Right lung (tissue), 10 donors: ENCODE data around the gene ALDOA. TPM values are rescaled to one million over a fixed set of nuclear protein-coding genes. Genes with fewer than 3 reads are reported as not detected.
A peak's percentile ranks its signal among the peaks of the same experiment; 100 is the strongest.
"Not testable (repeated sequence)": the region's sequence is repeated elsewhere in the genome, so short reads cannot be mapped to it uniquely, and the experiment has no call there.

Source experiments
- DNase-seq, 2 donors: peaks; one replicate each; pipeline ENCODE4 v3.0.0-alpha.2; 2013
- long read RNA-seq, 8 donors: transcript quantifications; one replicate each; lab custom pipeline, GENCODE V29; 2026
- polyA plus RNA-seq, 5 donors: library from polyadenylated mRNA; unstranded; fragments of 120-200 nt; gene quantifications; one replicate each; pipeline versions ENCODE4 v1.2.1 to v1.2.3, GENCODE V29; 2013; ENCODE audit warnings: inconsistent platforms in 1 of 5, low replicate concordance in 1 of 5; ENCODE audit not compliant: insufficient read length in 5 of 5, insufficient read depth in 1 of 5

The ALDOA gene
- 100 to 1,000 TPM; 251 to 539 (median 362) TPM for polyA plus RNA-seq
- long read RNA-seq, donor 1, transcript ALDOA-209 (9 exons, 1,579 nt), result major isoform, 173 of 254 reads
- long read RNA-seq, donor 1, transcript ALDOA-206 (9 exons, 1,550 nt), result minor isoform, 14 of 254 reads
- long read RNA-seq, donor 1, partial matches to known transcripts, result 56 of 254 reads
- long read RNA-seq, donor 1, other reads (novel, unspliced or antisense), result 0 of 254 reads
- long read RNA-seq, donor 2, transcript ALDOA-209 (9 exons, 1,579 nt), result major isoform, 87 of 94 reads
- long read RNA-seq, donor 2, partial matches to known transcripts, result 0 of 94 reads
- long read RNA-seq, donor 2, other reads (novel, unspliced or antisense), result 0 of 94 reads
- long read RNA-seq, donor 3, transcript ALDOA-209 (9 exons, 1,579 nt), result major isoform, 97 of 108 reads
- long read RNA-seq, donor 3, partial matches to known transcripts, result 0 of 108 reads
- long read RNA-seq, donor 3, other reads (novel, unspliced or antisense), result 0 of 108 reads
- long read RNA-seq, donor 4, transcript ALDOA-206 (9 exons, 1,550 nt), result minor isoform, 15 of 168 reads
- long read RNA-seq, donor 4, transcript ALDOA-209 (9 exons, 1,579 nt), result major isoform, 111 of 168 reads
- long read RNA-seq, donor 4, partial matches to known transcripts, result 36 of 168 reads
- long read RNA-seq, donor 4, other reads (novel, unspliced or antisense), result 0 of 168 reads
- long read RNA-seq, donor 5, transcript ALDOA-206 (9 exons, 1,550 nt), result minor isoform, 6 of 158 reads
- long read RNA-seq, donor 5, transcript ALDOA-209 (9 exons, 1,579 nt), result major isoform, 125 of 158 reads
- long read RNA-seq, donor 5, transcript ALDOA-219 (8 exons, 1,499 nt), result minor isoform, 5 of 158 reads
- long read RNA-seq, donor 5, partial matches to known transcripts, result 18 of 158 reads
- long read RNA-seq, donor 5, other reads (novel, unspliced or antisense), result 0 of 158 reads
- long read RNA-seq, donor 6, transcript ALDOA-206 (9 exons, 1,550 nt), result minor isoform, 18 of 202 reads
- long read RNA-seq, donor 6, transcript ALDOA-219 (8 exons, 1,499 nt), result minor isoform, 7 of 202 reads
- long read RNA-seq, donor 6, transcript ALDOA-209 (9 exons, 1,579 nt), result major isoform, 156 of 202 reads
- long read RNA-seq, donor 6, partial matches to known transcripts, result 15 of 202 reads
- long read RNA-seq, donor 6, other reads (novel, unspliced or antisense), result 0 of 202 reads
- long read RNA-seq, donor 7, transcript ALDOA-209 (9 exons, 1,579 nt), result major isoform, 87 of 96 reads
- long read RNA-seq, donor 7, partial matches to known transcripts, result 0 of 96 reads
- long read RNA-seq, donor 7, other reads (novel, unspliced or antisense), result 0 of 96 reads
- long read RNA-seq, donor 8, transcript ALDOA-209 (9 exons, 1,579 nt), result major isoform, 46 of 51 reads
- long read RNA-seq, donor 8, partial matches to known transcripts, result 0 of 51 reads
- long read RNA-seq, donor 8, other reads (novel, unspliced or antisense), result 0 of 51 reads

- peak; percentile 99 for DNase-seq
Observed at GRCh38 chr16:30065102-30065942, at the start of gene ALDOA. Gene ALDOA, plus strand, starts transcription at chr16:30065760. Its CDS starts 1,138 bp downstream, at chr16:30066898.

GRCh38 chr16:30016555-30017276 is 48.8 kb upstream of the ALDOA start:
- no peak for DNase-seq

- no peak for DNase-seq
Observed at GRCh38 chr16:30017277-30017656, 48.3 kb upstream of the ALDOA start.

DNA sequence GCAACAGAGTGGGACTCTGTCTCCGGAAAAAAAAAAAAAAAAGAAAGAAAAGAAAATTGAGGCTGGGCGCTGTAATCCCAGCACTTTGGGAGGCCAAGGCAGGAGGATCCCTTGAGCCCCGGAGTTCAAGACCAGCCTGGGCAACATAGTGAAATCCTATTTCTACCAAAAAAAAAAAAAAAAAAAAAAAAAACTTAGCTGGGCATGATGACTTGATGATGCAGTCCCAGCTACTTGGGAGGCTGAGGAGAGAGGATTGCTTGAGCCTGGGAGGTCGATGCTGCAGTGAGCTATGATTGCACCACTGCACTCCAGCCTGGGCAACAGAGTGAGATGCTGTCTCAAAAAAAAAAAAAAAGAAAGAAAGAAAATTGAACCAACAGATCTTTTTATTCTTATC is 47.6 kb upstream of the ALDOA start:
- not testable (repeated sequence) for DNase-seq

DNA sequence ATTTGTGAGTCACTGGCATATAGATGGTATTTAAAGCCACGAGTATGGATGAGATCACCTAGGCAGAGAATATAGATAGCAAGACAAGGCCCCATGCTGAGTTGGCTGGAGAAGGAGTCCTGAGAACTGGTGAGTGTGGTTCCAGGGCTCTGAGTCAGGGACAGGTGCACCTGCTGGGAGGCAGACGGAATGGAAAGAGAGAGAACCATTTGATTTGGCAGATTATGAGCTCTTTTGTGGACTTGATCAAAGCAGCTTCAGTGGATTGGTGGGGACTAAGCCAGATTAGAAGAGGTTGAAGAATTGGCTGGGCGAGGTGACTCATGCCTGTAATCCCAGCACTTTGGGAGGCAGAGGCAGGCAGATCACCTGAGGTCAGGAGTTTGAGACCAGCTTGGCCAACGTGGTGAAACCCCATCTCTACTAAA is 46.8 kb upstream of the ALDOA start:
- DNase-seq, result no peak

DNA sequence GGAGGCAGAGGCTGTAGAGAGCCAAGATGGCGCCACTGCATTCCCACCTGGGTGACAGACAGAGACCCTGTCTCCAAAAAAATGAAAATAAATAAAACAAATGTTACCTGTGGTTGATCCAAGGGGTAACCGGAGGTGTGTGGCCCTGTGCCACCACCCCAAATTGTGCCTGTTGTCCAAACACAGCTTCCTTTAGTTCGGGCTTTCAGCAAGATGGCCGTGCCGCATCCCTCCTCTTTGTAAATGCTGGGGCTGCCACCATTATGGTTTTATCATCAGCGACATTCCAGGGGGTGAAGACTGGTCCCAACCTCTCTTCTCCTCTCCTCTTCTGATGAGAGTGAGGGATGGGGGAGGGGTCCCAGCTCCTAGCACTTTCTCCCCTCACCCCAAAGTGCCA is 42.7 kb upstream of the ALDOA start, which contains the start of gene C16orf92:
Gene C16orf92, plus strand, starts transcription at position 312 of the 400 bp plus-strand sequence. CDS start 143 bp downstream, outside the sequence.
- no peak for DNase-seq

DNA sequence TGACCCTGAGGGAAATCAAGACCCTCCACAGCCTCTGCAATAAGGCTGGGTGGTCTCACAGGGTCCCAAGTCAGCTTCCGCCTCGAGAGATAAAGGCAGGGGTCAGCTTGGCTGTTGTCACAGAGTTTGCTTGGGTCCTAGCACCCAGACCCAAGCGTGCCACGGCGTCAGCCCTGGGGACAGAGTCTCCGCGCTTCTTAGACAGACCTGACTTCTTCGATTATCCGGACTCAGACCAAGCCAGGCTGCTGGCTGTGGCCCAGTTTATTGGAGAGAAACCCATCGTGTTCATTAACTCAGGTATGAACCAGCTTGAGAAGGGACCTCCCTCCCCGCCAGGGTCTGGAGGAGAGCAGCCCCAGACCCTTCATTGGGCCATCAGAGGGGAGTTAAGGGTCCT is 42.0 kb upstream of the ALDOA start:
- no peak for DNase-seq

DNA sequence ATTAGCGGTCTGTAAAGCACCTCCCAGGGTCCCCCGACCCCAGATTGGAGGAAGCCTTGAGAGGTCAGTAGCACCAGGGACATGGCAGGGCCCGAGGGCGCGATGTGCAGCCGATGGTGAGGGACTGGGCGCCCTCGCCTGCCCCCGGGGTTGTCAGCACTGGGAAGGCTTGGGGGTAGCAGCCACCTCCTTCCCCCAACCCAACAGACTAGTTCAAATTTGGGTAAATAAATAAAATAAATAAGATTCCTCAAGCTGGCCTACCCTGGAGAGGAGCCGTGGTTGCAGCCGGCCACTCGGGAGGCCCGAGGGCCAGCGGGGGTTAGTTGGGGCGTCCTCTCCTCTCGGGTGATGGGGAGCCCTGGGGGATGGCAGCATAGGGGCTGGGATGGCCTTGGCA is 41.1 kb upstream of the ALDOA start:
- DNase-seq, result no peak

GRCh38 chr16:30025156-30025555 is 40.4 kb upstream of the ALDOA start:
- no peak for DNase-seq

DNA sequence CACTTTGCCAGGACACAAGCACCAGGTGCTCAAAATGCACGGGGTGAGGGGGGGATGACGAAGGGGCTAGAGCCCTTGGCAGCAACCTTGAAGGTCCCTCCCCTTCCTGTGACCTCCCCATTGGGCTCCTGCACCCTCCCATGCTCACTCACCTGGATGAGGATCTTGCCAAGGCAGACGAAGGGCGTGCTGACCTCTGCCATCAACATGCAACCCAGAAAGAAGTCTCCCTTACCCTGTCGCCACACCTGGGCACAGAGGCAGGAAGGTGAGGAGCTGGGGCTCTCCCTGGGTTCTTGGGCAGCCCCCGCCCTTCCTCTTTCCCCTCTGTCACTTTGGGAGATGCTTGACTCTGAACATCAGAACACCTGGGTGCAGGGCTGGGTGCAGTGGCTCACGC is 40.0 kb upstream of the ALDOA start:
- DNase-seq, result no peak

DNA sequence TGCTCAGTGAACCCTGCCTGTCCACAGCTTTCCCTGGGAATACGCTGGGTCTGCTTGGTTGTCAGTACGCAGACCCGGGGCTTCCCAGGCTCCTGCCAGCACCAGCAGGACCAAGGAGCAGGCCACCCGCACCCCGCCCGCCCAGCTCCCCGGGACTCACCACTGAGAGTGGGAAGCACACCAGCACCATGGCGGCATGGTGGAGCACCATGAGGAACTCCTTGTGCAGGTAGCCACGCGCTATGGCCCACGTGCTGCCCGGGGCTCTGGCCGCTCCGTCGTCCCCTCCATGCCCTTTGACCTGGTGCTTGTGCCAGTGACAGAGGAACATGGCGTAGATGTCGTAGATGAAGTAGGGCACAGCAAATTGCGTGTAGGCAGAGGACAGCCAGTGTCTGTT is 39.1 kb upstream of the ALDOA start:
- DNase-seq, result no peak

GRCh38 chr16:30027588-30028437 is 37.7 kb upstream of the ALDOA start:
- DNase-seq, result no peak

DNA sequence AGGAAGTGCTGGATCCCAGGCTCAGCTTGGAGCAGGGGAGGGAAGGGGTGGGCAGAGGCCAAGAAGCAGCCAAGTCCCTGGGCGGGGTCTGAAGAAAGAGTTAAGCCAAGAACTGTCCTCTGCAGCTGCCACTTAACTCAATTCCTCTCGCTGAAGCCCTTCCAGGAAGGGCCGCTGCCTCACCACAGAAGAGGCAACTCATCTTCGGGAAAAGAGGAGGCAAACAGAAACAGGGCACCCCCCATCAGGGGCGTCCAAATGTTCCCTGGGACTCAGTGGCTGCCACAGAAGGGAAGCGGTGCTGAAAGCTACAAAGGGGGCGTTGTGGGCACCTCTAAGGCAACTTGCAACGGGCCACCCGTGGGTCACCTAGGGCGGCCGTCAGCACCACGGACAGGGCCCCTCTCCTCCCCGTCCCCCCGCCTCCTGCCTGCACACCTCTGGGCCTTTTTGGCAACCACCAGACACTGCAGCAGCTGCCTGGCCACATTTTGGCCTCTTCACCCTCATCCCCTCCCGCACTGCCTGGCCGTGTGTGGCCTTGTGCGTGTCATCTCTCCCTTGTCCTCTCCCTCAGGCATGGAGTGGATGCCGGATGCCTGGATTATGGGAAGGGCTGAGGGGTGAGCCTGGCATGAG is 37.0 kb upstream of the ALDOA start:
- peak in 1 of 2 donors; percentile 34 for DNase-seq

- no peak for DNase-seq
Observed at GRCh38 chr16:30030011-30030685, 35.4 kb upstream of the ALDOA start.

GRCh38 chr16:30030841-30031413 is 34.6 kb upstream of the ALDOA start, which contains the start of gene TLCD3B:
Gene TLCD3B, minus strand, starts transcription at chr16:30031271. Its CDS starts 744 bp downstream, at chr16:30030527.
- DNase-seq, result no peak

GRCh38 chr16:30031477-30031918 is 34.1 kb upstream of the ALDOA start:
- DNase-seq, result no peak
